Right lobe of liver (tissue), 6 donors: ENCODE measurements around the gene CLIC1. TPM values are rescaled to one million over a fixed set of nuclear protein-coding genes. Genes with fewer than 3 reads are reported as not detected.
A peak's percentile ranks its signal among the peaks of the same experiment; 100 is the strongest.

ENCODE experiments used
- ATAC-seq, 4 donors: fragments of 200-7000 bp; cut with Tn5 transposase; one replicate each; pipeline ENCODE4 v1.9.1; 2020; ENCODE audit warnings: mild to moderate bottlenecking in 4 of 4, moderate library complexity in 4 of 4
- DNase-seq, 3 donors: peaks; one replicate each; pipeline ENCODE4 v3.0.0-alpha.2; 2020
- H3K27ac ChIP-seq, 3 donors: fragments of 200-600 bp; one replicate each; pipeline ENCODE4 v1.8.0; 2022
- H3K27me3 ChIP-seq, 2 donors: fragments of 200-600 bp; one replicate each; pipeline ENCODE4 v1.8.0; 2022
- H3K36me3 ChIP-seq, 4 donors: fragments of 200-600 bp; sonication (generic) in 1 of 4; one replicate each; pipeline versions ENCODE4 v1.5.1 to v1.8.0; 2017 to 2022; ENCODE audit warnings: control low read depth in 1 of 4
- H3K4me1 ChIP-seq, 4 donors: fragments of 200-600 bp; sonication (generic) in 1 of 4; one replicate each; pipeline versions ENCODE4 v1.5.1 to v1.8.0; 2017 to 2022; ENCODE audit warnings: control low read depth in 1 of 4
- H3K4me3 ChIP-seq, 3 donors: fragments of 200-600 bp; one replicate each; pipeline ENCODE4 v1.8.0; 2022
- H3K9me3 ChIP-seq, 4 donors: fragments of 200-600 bp; sonication (generic) in 1 of 4; one replicate each; pipeline versions ENCODE4 v1.5.1 to v1.8.0; 2017 to 2022; ENCODE audit warnings: control low read depth in 1 of 4
- CTCF ChIP-seq, 4 donors: fragments of 200-600 bp in 3 of 4; fragments of 450-650 bp in 1 of 4; IDR thresholded peaks; one replicate each; pipeline versions ENCODE4 v1.5.1 to v1.8.0; 2016 to 2022; ENCODE audit warnings: antibody characterized with exemption in 4 of 4, mild to moderate bottlenecking in 2 of 4
- POLR2A ChIP-seq: fragments of 450-650 bp; IDR thresholded peaks from one replicate; pipeline ENCODE4 v1.6.1; 2017; ENCODE audit warnings: antibody characterized with exemption, mild to moderate bottlenecking
- WGBS: methylation state at CpG from one replicate; pipeline ENCODE4 v1.1.6; 2018; ENCODE audit warnings: low coverage, low lambda C conversion rate; ENCODE audit not compliant: insufficient coverage; ENCODE audit errors: missing lambda C conversion rate; 5-methylcytosine and 5-hydroxymethylcytosine counted together
- intact Hi-C, 2 donors: fragments of 100-400 bp; cut with DNase I; formaldehyde crosslinking; loops; one replicate each; pipeline versions ENCODE4 v1.11.2 to v1.14.1; 2022
- total RNA-seq, 6 experiments: library from RNA; depleted of rRNA in 2 of 6; stranded (reverse); fragments of >200 nt in 2 of 6; fragmentation: NEBNext Ultra II Directional in 3 of 6; extraction: Animal tissue kit (Norgen Biotek cat#: 25700) in 3 of 6; gene quantifications; one replicate each; pipeline versions ENCODE4 v1.1.0 to v1.2.4, GENCODE V29; 2016 to 2023
- donor health status: DM: no; HTN: yes; CAD: no.
- donor health status: DM: no; HTN: no; CAD: no.
- donor health status: DM: no; HTN: no; CAD: no.
- donor health status: DM: no; HTN: yes; CAD: no.
- donor health status: DM: no; HTN: yes; CAD: no.

CLIC1 gene
- total RNA-seq, 6 experiments from 2014 or later = 36.7 to 123 (median 62.0) TPM

GRCh38 chr6:31689249-31690110 lies 46.9 kb downstream of the CLIC1 start:
- Histone ChIP-seq H3K36me3 (peaks cover 0 to 72% (median 21%) of the 10 kb centered on the region in 4 donors), H3K27me3 (no peaks in the 10 kb centered on the region), H3K4me1 (no peaks in the 10 kb centered on the region), H3K4me3 (no peak overlapping the region), H3K9me3 (no peaks in the 10 kb centered on the region), H3K27ac (no peak overlapping the region)
- ATAC-seq = no peak
- no peak for DNase-seq
- TF ChIP-seq POLR2A = no peak
- TF ChIP-seq CTCF (IDR thresholded peaks at IDR 0.05) = peak in 3 of 4 donors; percentile 5 to 29 (median 29)
- intact Hi-C loops = loop anchor here (10.0 kb wide), 1 partner anchor 75 kb away; the partner anchor contains the start of gene SAPCD1 (in 2 of the 2)
- 70% methylated on average over 5 of the region's 11 CpGs for WGBS

- no peak overlapping the region for H3K4me3 ChIP-seq
- H3K27ac ChIP-seq = no peak overlapping the region
- no peak for DNase-seq
- peaks cover 0 to 58% (median 21%) of the 10 kb centered on the region in 4 donors for H3K36me3 ChIP-seq
- H3K9me3 ChIP-seq = no peaks in the 10 kb centered on the region
- intact Hi-C loops = loop anchor here (10.0 kb wide), 1 partner anchor 77 kb away; the partner anchor contains the start of gene SAPCD1 (in 2 of the 2)
- 93% methylated on average over 6 of the region's 14 CpGs for WGBS
- H3K4me1 ChIP-seq = no peaks in the 10 kb centered on the region
- ATAC-seq = no peak
- H3K27me3 ChIP-seq = no peaks in the 10 kb centered on the region
- TF ChIP-seq POLR2A = no peak
- TF ChIP-seq CTCF (IDR thresholded peaks at IDR 0.05) = no peak
Measured at GRCh38 chr6:31687860-31688693, 48.3 kb downstream of the CLIC1 start.

- Histone ChIP-seq H3K4me1 (peaks cover 0 to 5% (median 0%) of the 10 kb centered on the region in 4 donors), H3K9me3 (no peaks in the 10 kb centered on the region), H3K4me3 (no peak overlapping the region), H3K27ac (no peak overlapping the region), H3K27me3 (no peaks in the 10 kb centered on the region), H3K36me3 (peaks cover 0 to 52% (median 21%) of the 10 kb centered on the region in 4 donors)
- no peak for ATAC-seq
- intact Hi-C loops = loop anchor here (10.0 kb wide), 1 partner anchor 77 kb away; the partner anchor contains the start of gene SAPCD1 (in 2 of the 2)
- TF ChIP-seq POLR2A = no peak
- TF ChIP-seq CTCF (IDR thresholded peaks at IDR 0.05) = no peak
- WGBS = 74% methylated on average over 5 of the region's 8 CpGs
- DNase-seq = no peak
Measured at GRCh38 chr6:31687321-31687720, 49.0 kb downstream of the CLIC1 start.

- no peaks in the 10 kb centered on the region for H3K9me3 ChIP-seq
- no peak for TF ChIP-seq POLR2A
- no peak for TF ChIP-seq CTCF (IDR thresholded peaks at IDR 0.05)
- peaks cover 0 to 43% (median 19%) of the 10 kb centered on the region in 4 donors for H3K36me3 ChIP-seq
- 78% methylated on average over 4 of the region's 5 CpGs for WGBS
- no peak for DNase-seq
- intact Hi-C loops = loop anchor here (10.0 kb wide), 1 partner anchor 78 kb away; the partner anchor contains the start of gene SAPCD1 (in 2 of the 2)
- no peak overlapping the region for H3K4me3 ChIP-seq
- no peak overlapping the region for H3K27ac ChIP-seq
- no peak for ATAC-seq
- H3K4me1 ChIP-seq = peaks cover 0 to 6% (median 0%) of the 10 kb centered on the region in 4 donors
- no peaks in the 10 kb centered on the region for H3K27me3 ChIP-seq
Measured at GRCh38 chr6:31686483-31686882, 49.8 kb downstream of the CLIC1 start.
